Fibroblast of upper back skin (primary cell): Measurements from ENCODE around the gene EME1.

ENCODE experiments used
- DNase-seq: peaks from one replicate; pipeline ENCODE4 v3.0.0-alpha.2; 2013

EME1 gene

GRCh38 chr17:50372758-50373556, at the start of gene EME1, which contains the start of gene MRPL27:
Gene EME1, plus strand, starts transcription at chr17:50373229. Its CDS starts 1,980 bp downstream, at chr17:50375209.
Gene MRPL27, minus strand, starts transcription at chr17:50373184. Its CDS starts 14 bp downstream, at chr17:50373170.
- DNase-seq, result peak; percentile 86

GRCh38 chr17:50325906-50326305, 47.1 kb upstream of the EME1 start:
- no peak for DNase-seq

GRCh38 chr17:50326831-50327364, 46.1 kb upstream of the EME1 start:
- DNase-seq, result no peak

- DNase-seq, result no peak
Observed at GRCh38 chr17:50328363-50329325, 44.4 kb upstream of the EME1 start.

GRCh38 chr17:50329716-50330115, 43.3 kb upstream of the EME1 start:
- DNase-seq, result no peak

- DNase-seq, result no peak
Observed at GRCh38 chr17:50330151-50330775, 42.8 kb upstream of the EME1 start.

GRCh38 chr17:50331085-50331791, 41.8 kb upstream of the EME1 start:
- peak; percentile 86 for DNase-seq

- DNase-seq, result no peak
Observed at GRCh38 chr17:50332196-50332595, 40.8 kb upstream of the EME1 start.

GRCh38 chr17:50333291-50334057, 39.6 kb upstream of the EME1 start:
- DNase-seq, result peak; percentile 21

GRCh38 chr17:50337956-50338355, 35.1 kb upstream of the EME1 start:
- no peak for DNase-seq

- no peak for DNase-seq
Observed at GRCh38 chr17:50338645-50339044, 34.4 kb upstream of the EME1 start.

GRCh38 chr17:50339381-50339780, 33.6 kb upstream of the EME1 start:
- DNase-seq, result no peak

GRCh38 chr17:50344731-50345365, 28.2 kb upstream of the EME1 start:
- no peak for DNase-seq

- peak; percentile 79 for DNase-seq
Observed at GRCh38 chr17:50345432-50346312, 27.4 kb upstream of the EME1 start, which contains the start of gene XYLT2. Gene XYLT2, plus strand, starts transcription at chr17:50346126. Its CDS starts 15 bp downstream, at chr17:50346141.

- DNase-seq, result no peak
Observed at GRCh38 chr17:50346313-50347116, 26.5 kb upstream of the EME1 start.

GRCh38 chr17:50347117-50347893, 25.7 kb upstream of the EME1 start:
- no peak for DNase-seq

- no peak for DNase-seq
Observed at GRCh38 chr17:50347894-50348291, 25.1 kb upstream of the EME1 start.
